Measurements from ENCODE around the gene ARHGAP35.
"Not testable (repeated sequence)": the region's sequence is repeated elsewhere in the genome, so short reads cannot be mapped to it uniquely, and the experiment has no call there.

The ARHGAP35 gene

DNA sequence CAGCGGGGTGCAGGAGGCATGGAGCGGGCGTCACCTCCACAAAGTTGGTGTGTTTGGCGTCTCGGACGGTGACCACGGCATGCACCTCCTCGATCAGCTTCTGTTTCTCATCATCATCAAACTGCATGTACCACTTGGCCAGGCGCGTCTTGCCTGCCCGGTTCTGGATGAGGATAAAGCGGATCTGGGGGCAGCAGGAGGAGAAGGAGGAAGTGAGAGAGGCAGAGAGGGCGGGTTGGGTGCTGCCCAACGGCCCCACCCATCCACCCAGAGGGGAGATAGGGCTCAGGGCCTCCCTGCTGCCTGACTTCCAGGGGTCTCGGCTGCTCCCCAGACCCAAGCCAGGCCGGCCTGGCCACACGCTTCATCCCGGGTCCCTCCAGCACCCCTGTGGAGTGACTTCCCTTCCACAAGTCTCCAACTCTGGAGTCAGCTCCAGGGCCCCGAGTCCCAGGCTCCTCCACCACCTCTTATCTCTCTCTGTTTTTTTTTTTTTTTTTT lies 14.8 kb upstream of the ARHGAP35 start:
- no peak for DNase-seq

- DNase-seq: no peak
Observed at GRCh38 chr19:46847528-46847927, 13.3 kb upstream of the ARHGAP35 start.

DNA sequence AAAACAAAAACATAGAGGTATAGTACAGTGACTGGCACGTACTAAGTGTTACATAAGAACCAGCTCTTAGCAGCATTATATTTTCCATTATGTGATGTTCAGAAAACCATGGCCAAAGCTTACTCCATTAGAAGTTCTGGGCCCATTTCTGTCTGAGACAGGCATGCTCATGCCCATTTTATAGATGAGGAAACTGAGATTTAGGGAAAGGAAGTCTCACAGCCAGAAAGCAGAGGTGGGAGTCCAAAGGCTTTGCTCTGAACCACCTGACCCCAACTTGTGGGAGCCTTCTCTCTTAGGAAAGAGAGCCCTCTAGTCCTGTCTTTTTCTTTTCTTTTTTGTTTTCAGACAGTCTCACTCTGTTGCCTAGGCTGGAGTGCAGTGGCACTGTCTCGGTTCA lies 12.4 kb upstream of the ARHGAP35 start:
- no peak for DNase-seq

DNA sequence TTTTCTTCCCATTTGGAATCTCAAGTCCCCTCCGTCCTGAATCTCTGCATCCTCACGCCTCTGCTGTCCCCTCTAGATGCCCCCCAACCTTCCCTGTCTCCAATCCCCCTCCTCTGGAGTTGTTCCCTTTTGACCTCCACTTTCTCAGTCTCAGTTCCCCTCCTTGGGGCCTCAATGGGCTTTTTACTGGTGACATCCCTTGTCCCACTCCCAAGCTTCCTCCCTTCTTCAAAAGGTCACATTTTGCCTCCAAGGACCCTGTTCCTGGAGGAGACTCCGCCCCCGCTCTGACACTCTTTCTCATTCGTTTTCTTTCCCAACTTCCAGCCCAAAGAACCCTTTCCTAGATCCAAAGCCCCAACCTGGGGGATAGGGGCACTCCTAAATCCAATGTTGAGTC lies 11.2 kb upstream of the ARHGAP35 start:
- no peak for DNase-seq

DNA sequence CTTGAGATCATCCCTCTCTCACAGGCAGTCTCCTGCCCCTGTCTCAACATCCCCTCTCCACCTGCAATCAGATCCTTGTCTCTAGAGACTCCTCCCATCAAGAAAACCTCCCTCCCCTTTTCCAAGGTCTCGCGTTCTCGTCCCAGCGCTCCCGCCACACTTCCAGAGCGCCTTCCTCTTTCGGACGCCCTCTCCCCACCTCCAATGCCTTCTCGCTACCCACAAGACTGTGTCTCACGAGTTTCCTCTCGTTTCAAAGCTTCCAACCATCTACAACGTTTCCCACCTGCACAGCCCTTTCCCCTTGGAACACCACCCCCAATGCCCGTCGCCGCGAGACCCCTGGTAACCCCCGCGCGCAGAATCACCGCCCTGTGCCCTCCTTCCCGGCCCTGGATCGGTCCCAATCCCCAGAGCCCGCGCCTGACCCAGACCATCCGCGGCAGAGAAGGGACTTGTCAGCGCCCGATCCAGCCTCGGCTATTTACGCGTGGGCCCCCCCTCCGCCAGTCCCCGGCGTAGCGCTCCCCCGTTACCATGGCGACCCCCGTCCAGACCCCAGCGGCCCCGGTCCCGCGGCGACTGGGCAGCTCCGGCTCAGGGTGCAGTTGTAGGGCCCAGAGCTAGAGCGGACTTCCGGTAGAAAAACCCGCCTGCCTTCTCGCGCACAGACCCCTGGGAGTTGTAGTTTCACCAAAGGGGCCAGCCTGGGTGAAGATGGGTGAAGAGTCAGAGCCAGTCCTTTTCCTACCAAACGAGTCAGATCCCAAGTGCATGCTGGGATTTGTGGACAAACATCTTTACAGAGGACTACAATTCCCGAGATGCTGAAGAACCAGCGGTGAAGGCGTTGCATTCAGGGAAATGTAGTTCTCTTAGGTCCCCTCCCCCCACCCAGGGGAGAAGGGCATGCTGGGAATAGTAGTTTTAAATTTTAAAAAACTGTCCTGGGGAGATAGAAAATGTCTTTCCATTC lies 10.3 kb upstream of the ARHGAP35 start, which contains the start of gene AP2S1:
AP2S1 (minus strand) TSS at position 619 of the 976 bp plus-strand sequence; CDS start at position 539, 80 bp downstream.
- DNase-seq: peak; percentile 100

- DNase-seq: no peak
Observed at GRCh38 chr19:46852830-46853229, 8.0 kb upstream of the ARHGAP35 start.

- DNase-seq: not testable (repeated sequence)
Observed at GRCh38 chr19:46854698-46855097, 6.1 kb upstream of the ARHGAP35 start.

- peak; percentile 97 for DNase-seq
Observed at GRCh38 chr19:46856062-46857022, 4.5 kb upstream of the ARHGAP35 start.

- no peak for DNase-seq
Observed at GRCh38 chr19:46859637-46860124, 1.1 kb upstream of the ARHGAP35 start.

- DNase-seq: peak; percentile 99
Observed at GRCh38 chr19:46860125-46860845, 512 bp upstream of the ARHGAP35 start.

DNA sequence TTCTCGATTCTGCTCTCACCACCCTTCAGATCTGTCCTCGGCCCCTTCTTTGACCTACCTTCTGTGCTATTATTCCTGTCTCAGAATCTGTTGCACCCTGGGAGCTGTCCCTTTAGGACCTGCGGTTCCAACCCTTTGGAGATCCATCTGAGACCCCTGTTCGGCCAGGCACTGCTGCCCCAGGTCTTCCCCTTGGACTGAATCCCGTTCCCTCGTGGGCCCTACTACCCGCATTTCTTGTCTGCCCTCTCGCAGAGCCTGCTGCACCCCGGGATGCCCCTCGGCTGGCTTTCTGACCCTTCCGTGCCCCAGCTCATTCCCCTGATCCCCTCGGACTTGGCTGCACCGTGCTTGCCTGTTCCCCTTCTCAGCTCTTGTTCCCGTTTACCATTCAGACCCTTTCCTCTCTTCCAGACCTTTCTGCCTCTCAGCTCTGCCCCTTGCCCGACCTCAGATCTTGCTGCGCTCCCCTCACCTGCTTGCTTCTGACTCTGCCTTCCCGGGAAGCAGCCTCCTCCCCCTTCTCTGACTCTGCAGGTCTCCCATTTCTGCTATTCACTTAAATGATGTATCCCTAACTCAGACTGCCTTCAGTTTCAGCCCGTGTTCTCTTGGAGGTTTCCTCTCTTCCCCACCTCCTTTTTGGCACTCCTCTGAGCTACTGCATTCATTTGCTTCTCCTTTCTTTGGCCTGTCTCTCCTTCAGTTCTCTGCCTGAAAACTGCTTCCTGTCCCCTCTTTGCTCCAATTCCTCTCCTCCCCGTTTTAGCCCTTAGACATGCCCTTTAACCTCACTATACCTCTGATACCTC lies 1.1 kb downstream of the ARHGAP35 start:
- peak; percentile 41 for DNase-seq

DNA sequence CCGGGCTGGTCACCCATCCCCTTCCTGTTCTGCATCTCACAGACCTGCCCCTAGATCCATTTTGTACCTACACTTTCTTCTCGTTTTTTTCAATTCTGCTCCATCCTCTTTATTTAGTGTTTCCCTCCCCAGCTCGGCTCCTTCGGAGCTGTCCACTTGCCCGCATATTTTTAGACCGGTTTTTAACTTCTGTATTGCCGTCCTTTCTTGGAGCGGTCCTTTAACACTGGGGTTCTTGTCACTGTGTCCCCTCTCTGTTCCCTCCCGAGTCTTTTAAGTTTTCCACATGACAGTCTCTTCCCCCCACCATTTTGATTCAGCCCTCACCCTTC lies 1.7 kb downstream of the ARHGAP35 start:
- no peak for DNase-seq

DNA sequence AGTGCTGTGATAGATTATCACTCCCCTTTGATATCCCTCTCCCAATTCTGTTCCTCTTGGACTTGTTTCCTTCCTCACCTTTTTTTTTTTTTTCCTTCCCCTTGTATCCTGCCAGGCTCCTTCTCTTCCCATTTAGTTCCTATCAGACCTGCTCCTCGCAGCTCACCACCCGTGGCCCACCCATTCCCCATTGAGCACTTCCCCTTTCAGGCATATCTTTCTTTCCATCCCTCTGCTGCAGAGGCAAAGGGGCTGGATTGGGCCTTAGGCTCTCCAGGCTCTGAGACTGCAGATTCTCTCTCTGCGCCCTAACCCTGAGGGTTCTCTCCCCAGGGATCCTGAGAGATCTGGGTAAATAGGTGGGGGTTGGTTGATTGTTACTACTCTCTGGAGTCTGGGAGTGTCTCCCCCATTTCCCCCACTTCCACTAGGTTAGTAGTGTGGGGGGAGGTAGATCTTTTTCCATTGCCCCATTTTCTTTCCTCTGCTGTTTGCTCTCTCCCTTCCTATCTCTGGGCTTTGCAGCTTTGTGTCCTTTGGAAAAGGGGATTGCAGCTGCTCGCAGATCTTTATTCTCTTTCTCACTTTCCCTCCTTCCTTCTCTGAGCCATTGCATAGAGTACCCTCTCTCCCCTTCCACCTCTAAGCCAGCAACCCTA lies 2.3 kb downstream of the ARHGAP35 start:
- no peak for DNase-seq

DNA sequence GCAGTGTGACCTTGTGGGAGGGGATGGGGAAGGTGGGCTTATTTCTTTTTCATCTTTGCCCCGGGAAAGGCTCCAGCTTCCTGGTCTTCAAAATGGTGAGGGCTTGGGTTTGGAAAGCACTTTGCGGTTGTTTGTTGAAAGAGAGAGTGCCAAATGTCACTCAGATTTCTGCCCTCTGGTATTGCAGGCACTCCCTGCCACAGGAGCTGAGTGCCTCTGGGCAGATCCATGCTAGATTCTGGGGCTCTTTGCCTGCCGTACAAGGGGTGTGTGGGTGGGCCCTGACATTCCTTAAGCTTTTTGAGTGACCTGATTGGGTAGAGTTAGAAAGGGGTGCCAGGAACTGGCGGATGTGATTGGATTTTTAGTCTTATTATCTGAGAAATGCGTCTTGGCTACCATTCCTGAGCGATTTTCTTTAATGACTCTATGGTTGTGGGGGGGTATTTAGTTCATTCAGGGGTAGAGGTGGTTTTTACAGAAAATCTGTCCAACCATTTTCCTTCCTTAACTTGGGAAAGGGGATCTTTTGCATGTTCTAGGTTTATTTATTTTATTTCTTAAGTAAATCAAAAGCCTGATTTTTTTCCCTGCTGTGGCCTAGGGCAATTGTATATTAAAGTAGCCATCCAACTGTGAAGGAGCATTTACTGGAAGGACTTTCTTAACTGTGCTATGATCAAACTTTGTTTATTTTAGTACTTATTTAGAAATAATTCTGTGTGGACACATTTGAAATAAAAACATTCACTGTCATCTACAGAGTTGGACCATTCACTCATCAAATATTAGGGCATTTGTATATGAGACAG lies 3.2 kb downstream of the ARHGAP35 start:
- peak; percentile 55 for DNase-seq

DNA sequence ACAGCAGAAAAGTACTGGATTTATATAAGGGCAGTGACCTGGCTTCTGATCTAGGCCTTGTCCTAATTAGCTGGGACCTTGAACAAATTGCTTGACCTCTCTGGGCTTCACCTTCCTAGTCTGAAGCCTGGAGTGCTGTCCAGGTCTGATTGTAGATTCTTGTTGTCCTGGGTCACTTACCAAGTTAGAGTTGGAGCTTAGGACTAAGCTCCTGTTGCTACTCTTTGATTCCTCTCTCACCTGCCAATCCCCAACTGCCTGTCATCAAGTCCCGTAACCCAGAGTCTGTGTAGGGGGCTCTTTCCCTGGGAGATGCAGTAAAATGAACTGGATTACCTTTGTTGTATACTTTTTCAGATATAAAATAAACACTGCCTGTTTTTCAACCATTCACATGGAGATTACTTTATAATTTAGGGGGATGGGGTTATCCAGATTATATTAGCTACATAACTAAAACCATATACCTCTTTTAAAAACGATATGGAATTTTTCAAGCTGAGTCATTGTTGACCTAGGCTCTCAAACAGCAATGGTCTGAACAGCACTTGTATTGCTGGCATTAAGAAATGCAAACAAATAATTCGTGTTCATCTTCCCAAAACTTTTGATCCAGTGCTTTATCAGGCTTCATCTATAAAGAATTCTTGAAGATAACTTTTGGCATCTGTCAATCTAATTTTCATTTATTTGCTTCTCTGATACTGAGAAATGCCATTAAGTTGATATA lies 5.8 kb downstream of the ARHGAP35 start:
- no peak for DNase-seq

GRCh38 chr19:46867170-46867569 lies 6.4 kb downstream of the ARHGAP35 start:
- DNase-seq: no peak

- no peak for DNase-seq
Observed at GRCh38 chr19:46868025-46868802, 7.4 kb downstream of the ARHGAP35 start.

- DNase-seq: not testable (repeated sequence)
Observed at GRCh38 chr19:46871173-46871572, 10.4 kb downstream of the ARHGAP35 start.
